Aorta (tissue), 5 donors: Measurements from ENCODE around the gene SRSF2. TPM values are rescaled to one million over a fixed set of nuclear protein-coding genes. Genes with fewer than 3 reads are reported as not detected.
"Not testable (repeated sequence)": the region's sequence is repeated elsewhere in the genome, so short reads cannot be mapped to it uniquely, and the experiment has no call there.

ENCODE experiments used
- ATAC-seq: fragments of 200-7000 bp; cut with Tn5 transposase; one replicate; pipeline ENCODE4 v1.9.1; 2022; ENCODE audit warnings: moderate library complexity; ENCODE audit not compliant: low FRiP score
- DNase-seq, 2 donors: peaks; one replicate each; pipeline ENCODE4 v3.0.0-alpha.2; 2020
- H3K27ac ChIP-seq, 2 donors: one replicate each; pipeline ENCODE4 v1.5.1; 2013; ENCODE audit warnings: low read length in 2 of 2, mild to moderate bottlenecking in 2 of 2, moderate library complexity in 2 of 2, control low read depth in 1 of 2, inconsistent platforms in 1 of 2, low read depth in 1 of 2
- H3K27me3 ChIP-seq, 2 donors: one replicate each; pipeline ENCODE4 v1.6.1; 2013; ENCODE audit warnings: control low read depth in 1 of 2, low read length in 1 of 2, mild to moderate bottlenecking in 1 of 2, moderate library complexity in 1 of 2; ENCODE audit not compliant: insufficient read depth in 2 of 2, control insufficient read depth in 1 of 2
- H3K36me3 ChIP-seq, 2 donors: one replicate each; pipeline ENCODE4 v1.6.1; 2013; ENCODE audit warnings: control low read depth in 1 of 2, low read length in 1 of 2, mild to moderate bottlenecking in 1 of 2; ENCODE audit not compliant: insufficient read depth in 2 of 2, control insufficient read depth in 1 of 2
- H3K4me1 ChIP-seq, 2 donors: one replicate each; pipeline ENCODE4 v1.6.1; 2013; ENCODE audit warnings: low read length in 2 of 2, control low read depth in 1 of 2, mild to moderate bottlenecking in 1 of 2, moderate library complexity in 1 of 2; ENCODE audit not compliant: insufficient read depth in 2 of 2, control insufficient read depth in 1 of 2
- H3K4me3 ChIP-seq, 2 donors: one replicate each; pipeline ENCODE4 v1.5.1; 2013; ENCODE audit warnings: low read length in 2 of 2, control low read depth in 1 of 2, mild to moderate bottlenecking in 1 of 2
- H3K9me3 ChIP-seq: one replicate; pipeline ENCODE4 v1.6.1; 2013; ENCODE audit warnings: mild to moderate bottlenecking, low read length; ENCODE audit not compliant: control insufficient read depth
- WGBS, 2 donors: extraction: QIAGEN DNeasy Blood & Tissue Kit; methylation state at CpG; one replicate each; pipeline ENCODE4 v1.1.7; 2013; 5-methylcytosine and 5-hydroxymethylcytosine counted together
- intact Hi-C, 2 donors: fragments of 100-400 bp; cut with DNase I; formaldehyde crosslinking; loops; one replicate each; pipeline versions ENCODE4 v1.14.2 to v1.15.0; 2022
- polyA plus RNA-seq, 2 donors: library from polyadenylated mRNA; stranded (reverse); fragments of 200-250 nt; gene quantifications; one replicate each; pipeline ENCODE4 v1.2.3, GENCODE V29; 2013
- total RNA-seq, 2 donors: library from RNA; stranded (reverse); fragmentation: NEBNext Ultra II Directional; extraction: Animal tissue kit (Norgen Biotek cat#: 25700); gene quantifications; one replicate each; pipeline ENCODE4 v1.2.1, GENCODE V29; 2021
- donor health status: healthy with polysubstance abuse.
- donor health status: Bipolar disorder and iron deficiency.
- donor health status: DM: no; HTN: no; CAD: no.
- donor health status: DM: no; HTN: no; CAD: no.
- donor health status: DM: yes; HTN: yes; CAD: no.

The SRSF2 gene
- total and polyA plus RNA-seq, 4 donors, result 64.4 to 152 (median 134) TPM

DNA sequence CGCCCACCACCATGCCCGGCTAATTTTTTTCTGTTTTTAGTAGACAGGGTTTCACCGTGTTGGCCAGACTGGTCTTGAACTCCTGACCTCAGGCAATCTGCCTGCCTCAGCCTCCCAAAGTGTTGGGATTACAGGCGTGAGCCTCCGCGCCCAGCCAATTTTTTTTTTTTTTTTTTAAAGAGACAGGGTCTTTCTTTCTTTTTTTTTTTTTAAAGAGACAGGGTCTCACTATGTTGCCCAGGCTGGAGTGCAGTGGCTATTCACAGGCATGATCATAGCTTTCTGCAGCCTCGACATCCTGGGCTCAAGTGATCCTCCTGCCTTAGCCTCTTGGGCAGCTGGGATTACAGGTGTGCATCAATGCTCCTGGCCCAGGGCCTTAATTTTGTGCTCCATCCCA, 24.8 kb downstream of the SRSF2 start:
- not testable (repeated sequence) for H3K27ac ChIP-seq, ATAC-seq, H3K36me3 ChIP-seq, H3K4me1 ChIP-seq, DNase-seq, H3K9me3 ChIP-seq, H3K27me3 ChIP-seq, H3K4me3 ChIP-seq
- 53 to 55% methylated on average over 7 of the region's 7 CpGs for WGBS, 2 donors
- intact Hi-C loops, result loop anchor here (10.0 kb wide), 2 partner anchors 158 to 188 kb away; no protein-coding TSS in a partner anchor

DNA sequence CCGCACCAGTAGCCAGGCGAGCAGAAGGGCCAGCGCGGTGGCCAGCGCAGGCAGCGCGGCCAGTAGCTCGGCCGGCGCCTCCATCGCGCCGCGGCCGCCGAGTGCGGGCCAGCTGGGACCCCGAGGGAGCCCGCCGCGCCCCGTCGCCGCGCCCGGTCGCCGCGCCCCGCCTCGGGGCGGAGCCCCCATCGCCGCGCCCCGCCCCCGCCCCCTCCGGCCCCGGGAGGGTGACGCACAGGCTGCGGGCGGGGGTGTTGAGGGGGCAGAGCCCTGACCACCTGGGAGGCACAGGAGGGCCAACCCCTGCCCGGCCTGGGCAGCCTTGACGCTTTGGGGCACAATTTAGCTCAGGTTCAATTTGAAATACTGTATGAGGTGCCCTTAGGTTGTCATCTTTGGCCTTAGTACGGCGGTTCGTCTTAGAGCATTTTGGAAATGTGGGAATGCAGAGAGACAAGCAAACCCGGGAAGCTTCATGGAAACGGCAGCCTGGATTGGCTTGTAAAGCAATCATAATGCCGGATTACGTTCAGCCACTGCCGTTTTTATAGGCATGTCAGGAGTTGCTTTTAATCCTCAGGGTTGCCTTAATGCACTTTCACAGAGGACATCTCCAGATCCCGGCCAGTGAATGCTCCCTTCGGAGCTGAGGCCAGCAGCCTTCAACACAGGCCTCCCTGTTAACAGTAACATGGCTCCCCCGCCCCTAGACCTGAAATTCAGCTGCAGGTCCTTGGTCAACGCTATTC, 26.1 kb downstream of the SRSF2 start, which contains the start of gene MXRA7:
Gene MXRA7, minus strand, starts transcription at position 103 of the 749 bp plus-strand sequence. Its CDS starts 19 bp downstream, at position 84.
- 1 to 4% methylated on average over 25 to 56 of the region's 56 CpGs for WGBS, 2 donors
- intact Hi-C loops, result loop anchor here (10.0 kb wide), 2 partner anchors 156 to 186 kb away; no protein-coding TSS in a partner anchor
- H3K9me3 ChIP-seq, result no peaks in the 10 kb centered on the region
- no peaks in the 10 kb centered on the region for H3K27me3 ChIP-seq
- peak within 1 kb of the TSS; percentile 51 to 86 for H3K4me3 ChIP-seq
- peaks cover 0 to 2% of the 10 kb centered on the region in 2 donors for H3K36me3 ChIP-seq
- ATAC-seq (peak; percentile 75), DNase-seq (peak; percentile 83 to 94)
- peaks cover 2 to 3% of the 10 kb centered on the region in 2 donors for H3K4me1 ChIP-seq
- H3K27ac ChIP-seq, result peak within 1 kb of the TSS; percentile 79 to 89

- H3K36me3 ChIP-seq, H3K9me3 ChIP-seq, H3K4me1 ChIP-seq, H3K27me3 ChIP-seq: not testable (repeated sequence)
- peak; percentile 56 for ATAC-seq
- intact Hi-C loops, result loop anchor here (10.0 kb wide), 2 partner anchors 155 to 185 kb away; no protein-coding TSS in a partner anchor
- peak overlapping the region; percentile 51 to 86 for H3K4me3 ChIP-seq
- whole genome bisulfite sequencing, 2 donors, result 1% methylated on average over 36 to 50 of the region's 79 CpGs
- H3K27ac ChIP-seq, result peak overlapping the region; percentile 79 to 88
- DNase-seq, result peak in 1 of 2 donors; percentile 78
Observed at GRCh38 chr17:76709951-76710862, 26.9 kb downstream of the SRSF2 start.

DNA sequence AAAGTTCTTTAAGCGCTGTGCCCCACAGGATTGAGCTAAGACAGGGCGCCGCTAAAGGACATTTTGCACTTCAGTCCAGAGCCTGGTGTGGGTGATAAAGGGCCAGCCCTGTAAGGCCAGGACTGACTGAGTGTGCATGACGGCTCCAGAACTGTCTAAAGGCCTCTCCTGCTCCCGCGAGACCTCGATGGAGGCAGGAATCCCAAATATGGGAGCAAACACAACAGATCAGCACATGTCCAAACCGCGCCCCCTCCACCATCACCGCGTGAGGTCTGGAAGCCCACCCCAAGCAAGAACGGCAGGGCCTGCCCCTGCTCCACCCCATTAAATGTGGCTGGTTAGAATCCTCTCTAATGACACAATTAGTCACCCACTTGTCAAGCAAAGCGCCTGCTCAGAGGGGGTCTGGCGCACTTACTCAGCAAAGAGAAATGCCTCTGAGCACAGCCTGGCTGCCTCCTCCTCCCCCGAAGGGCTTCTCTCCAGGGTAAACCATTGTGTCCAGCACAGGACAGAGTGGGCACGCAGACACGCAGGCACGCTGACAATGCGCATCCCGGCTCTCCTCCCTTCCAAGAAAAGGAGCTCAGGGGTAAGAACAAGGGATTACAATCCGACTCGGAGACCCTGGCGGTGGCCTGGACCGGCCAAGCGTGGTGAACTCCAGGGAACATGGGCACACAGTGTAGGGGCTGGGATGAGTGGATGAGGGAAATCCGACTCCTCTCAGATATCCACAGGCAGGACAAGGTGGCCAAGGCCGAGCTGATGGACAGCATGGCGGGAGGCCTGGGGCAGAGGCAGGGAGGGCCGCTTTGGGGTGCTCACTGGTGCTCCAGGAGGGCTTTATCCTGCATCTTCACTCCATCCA, 27.8 kb downstream of the SRSF2 start:
- WGBS, 2 donors, result 2 to 9% methylated on average over 29 of the region's 29 CpGs
- H3K4me3 ChIP-seq, result peak overlapping the region; percentile 51 to 86
- peak; percentile 90 for ATAC-seq

GRCh38 chr17:76707985-76708807, 28.9 kb downstream of the SRSF2 start:
- intact Hi-C loops, result no loop called here
- Histone ChIP-seq H3K4me1 (peaks cover 2 to 3% of the 10 kb centered on the region in 2 donors), H3K9me3 (no peaks in the 10 kb centered on the region), H3K36me3 (no peaks in the 10 kb centered on the region), H3K27me3 (no peaks in the 10 kb centered on the region), H3K27ac (peak overlapping the region; percentile 51 to 81), H3K4me3 (no peak overlapping the region)
- no peak for DNase-seq
- ATAC-seq, result no peak
- 30 to 32% methylated on average over 14 of the region's 14 CpGs for WGBS, 2 donors

More for the DNA sequence above, 27.8 kb downstream of the SRSF2 start:
- peak; percentile 95 to 97 for DNase-seq
- Histone ChIP-seq H3K36me3 (peaks cover 0 to 2% of the 10 kb centered on the region in 2 donors), H3K4me1 (peaks cover 2 to 3% of the 10 kb centered on the region in 2 donors), H3K27ac (peak overlapping the region; percentile 79 to 88), H3K9me3 (no peaks in the 10 kb centered on the region), H3K27me3 (no peaks in the 10 kb centered on the region)
- intact Hi-C loops, result no loop called here

DNA sequence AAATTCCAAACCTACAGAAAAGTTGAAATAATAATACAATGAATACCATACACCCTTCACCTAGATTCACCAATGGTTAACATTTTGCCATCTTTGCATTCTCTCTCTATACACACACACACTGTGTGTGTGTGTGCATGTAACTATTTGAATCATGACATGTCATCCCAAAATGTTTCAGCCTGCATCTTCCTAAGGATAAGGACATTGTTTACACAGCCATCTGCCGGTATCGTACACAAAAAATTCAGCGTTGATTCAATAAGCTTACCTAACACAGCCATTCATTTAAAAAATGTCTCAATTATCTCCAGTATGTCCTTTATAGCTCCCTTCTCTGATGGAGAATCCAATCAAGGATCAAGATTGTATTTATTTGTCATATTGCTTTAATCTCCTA, 30.3 kb downstream of the SRSF2 start:
- peaks cover 2 to 3% of the 10 kb centered on the region in 2 donors for H3K4me1 ChIP-seq

DNA sequence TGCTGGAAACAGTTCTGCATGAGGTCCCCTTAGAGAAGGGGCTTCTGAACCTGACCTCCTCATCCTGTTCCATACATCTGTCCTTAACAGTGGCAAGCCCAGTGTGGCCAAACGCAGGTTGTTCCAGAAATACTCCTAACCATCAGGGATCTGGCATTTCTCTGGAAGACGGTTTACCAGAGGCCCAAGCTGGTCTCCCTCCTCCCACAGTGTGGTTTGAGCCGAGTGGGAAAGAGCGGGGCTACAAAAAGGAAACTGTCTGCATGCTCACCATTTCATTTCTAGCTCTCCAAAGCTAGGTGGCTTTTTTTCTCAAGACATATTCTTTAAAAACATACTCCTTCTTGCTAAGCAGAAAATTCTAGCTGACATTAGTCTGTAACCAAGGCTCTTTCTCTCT, 32.3 kb downstream of the SRSF2 start:
- H3K27ac ChIP-seq, result no peak overlapping the region
- ATAC-seq, result no peak
- no peaks in the 10 kb centered on the region for H3K27me3 ChIP-seq
- H3K36me3 ChIP-seq, result no peaks in the 10 kb centered on the region
- no peak overlapping the region for H3K4me3 ChIP-seq
- DNase-seq, result no peak
- no peaks in the 10 kb centered on the region for H3K9me3 ChIP-seq
- intact Hi-C loops, result no loop called here
- WGBS, 2 donors, result 26 to 37% methylated on average over 4 of the region's 4 CpGs
- peaks cover 2 to 3% of the 10 kb centered on the region in 2 donors for H3K4me1 ChIP-seq

More for the DNA sequence above, 30.3 kb downstream of the SRSF2 start:
- Histone ChIP-seq H3K9me3 (no peaks in the 10 kb centered on the region), H3K27me3 (no peaks in the 10 kb centered on the region), H3K36me3 (no peaks in the 10 kb centered on the region), H3K27ac (no peak overlapping the region), H3K4me3 (no peak overlapping the region)
- WGBS, 2 donors, result 90 to 91% methylated on average over 3 of the region's 3 CpGs
- no peak for DNase-seq
- ATAC-seq, result no peak
- intact Hi-C loops, result no loop called here
